Suprapubic skin (tissue), 4 donors: ENCODE data around the gene PLEKHG7. TPM values are rescaled to one million over a fixed set of nuclear protein-coding genes. Genes with fewer than 3 reads are reported as not detected.

Experiments used
- DNase-seq, 2 donors: peaks; one replicate each; pipeline ENCODE4 v3.0.0-alpha.2; 2019; ENCODE audit warnings: low spot score in 2 of 2
- H3K27ac ChIP-seq: fragments of 200-600 bp; sonication (generic); one replicate; pipeline ENCODE4 v1.5.1; 2019
- H3K27me3 ChIP-seq: fragments of 200-600 bp; sonication (generic); one replicate; pipeline ENCODE4 v1.5.1; 2019
- H3K36me3 ChIP-seq: fragments of 200-600 bp; sonication (generic); one replicate; pipeline ENCODE4 v1.5.1; 2019
- H3K4me1 ChIP-seq: fragments of 200-600 bp; sonication (generic); one replicate; pipeline ENCODE4 v1.5.1; 2019
- H3K4me3 ChIP-seq: fragments of 200-600 bp; sonication (generic); one replicate; pipeline ENCODE4 v1.5.1; 2019; ENCODE audit warnings: mild to moderate bottlenecking
- H3K9me3 ChIP-seq: fragments of 200-600 bp; sonication (generic); one replicate; pipeline ENCODE4 v1.5.1; 2019
- EP300 ChIP-seq: sonication (generic); formaldehyde crosslinking; IDR thresholded peaks from one replicate; pipeline ENCODE4 v1.6.1; 2017; ENCODE audit warnings: antibody characterized with exemption
- POLR2A ChIP-seq, 2 donors: fragments of 450-650 bp; IDR thresholded peaks; one replicate each; pipeline ENCODE4 v1.6.1; 2017; ENCODE audit warnings: antibody characterized with exemption in 2 of 2, mild to moderate bottlenecking in 2 of 2, moderate library complexity in 2 of 2
- POLR2AphosphoS5 ChIP-seq, 3 donors: sonication (generic); formaldehyde crosslinking; IDR thresholded peaks; one replicate each; pipeline ENCODE4 v1.6.1; 2017; ENCODE audit warnings: antibody characterized with exemption in 3 of 3
- WGBS: methylation state at CpG from one replicate; pipeline ENCODE4 v1.1.5; 2018; 5-methylcytosine and 5-hydroxymethylcytosine counted together
- total RNA-seq, 4 donors: library from RNA; depleted of rRNA; stranded (reverse); fragments of >200 nt; gene quantifications; one replicate each; pipeline ENCODE4 v1.1.0, GENCODE V29; 2016
- TF ChIP-seq, protein P1 (sequence below), 2 donors: fragments of 200-600 bp in 1 of 2; fragments of 450-650 bp in 1 of 2; sonication (generic) in 1 of 2; IDR thresholded peaks; one replicate each; pipeline ENCODE4 v1.5.1; 2016 to 2019; ENCODE audit warnings: antibody characterized with exemption in 2 of 2, mild to moderate bottlenecking in 1 of 2, moderate library complexity in 1 of 2

Gene PLEKHG7
- total RNA-seq, 4 donors from 2014 or later = not detected

DNA sequence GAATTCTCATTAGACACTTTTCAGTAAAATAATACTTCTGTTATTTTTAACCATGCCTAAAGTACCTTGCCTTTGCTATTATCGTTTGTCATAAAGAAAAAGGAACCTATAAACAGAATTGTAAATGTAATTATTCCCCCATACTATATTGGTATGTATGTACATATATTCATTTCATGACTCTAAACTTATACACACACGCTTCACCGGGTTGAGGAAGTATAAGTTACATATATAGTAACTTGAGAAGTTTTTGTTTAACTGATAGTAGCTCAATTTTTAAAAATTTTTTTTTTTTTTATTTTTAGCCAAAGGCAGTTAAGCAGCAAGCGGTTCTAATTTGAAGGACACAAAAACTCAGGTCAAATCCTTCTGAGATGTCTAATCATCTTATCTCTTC lies 107.6 kb downstream of the PLEKHG7 start:
- Histone ChIP-seq H3K36me3 (peaks cover 66% of the 10 kb centered on the region), H3K27ac (no peak overlapping the region), H3K4me1 (no peaks in the 10 kb centered on the region), H3K4me3 (no peak overlapping the region), H3K27me3 (no peaks in the 10 kb centered on the region), H3K9me3 (peaks cover 4% of the 10 kb centered on the region)
- WGBS = 96% methylated on average over 4 of the region's 4 CpGs
- no peak for TF ChIP-seq POLR2A (IDR thresholded peaks at IDR 0.05)
- TF ChIP-seq, protein P1, sequence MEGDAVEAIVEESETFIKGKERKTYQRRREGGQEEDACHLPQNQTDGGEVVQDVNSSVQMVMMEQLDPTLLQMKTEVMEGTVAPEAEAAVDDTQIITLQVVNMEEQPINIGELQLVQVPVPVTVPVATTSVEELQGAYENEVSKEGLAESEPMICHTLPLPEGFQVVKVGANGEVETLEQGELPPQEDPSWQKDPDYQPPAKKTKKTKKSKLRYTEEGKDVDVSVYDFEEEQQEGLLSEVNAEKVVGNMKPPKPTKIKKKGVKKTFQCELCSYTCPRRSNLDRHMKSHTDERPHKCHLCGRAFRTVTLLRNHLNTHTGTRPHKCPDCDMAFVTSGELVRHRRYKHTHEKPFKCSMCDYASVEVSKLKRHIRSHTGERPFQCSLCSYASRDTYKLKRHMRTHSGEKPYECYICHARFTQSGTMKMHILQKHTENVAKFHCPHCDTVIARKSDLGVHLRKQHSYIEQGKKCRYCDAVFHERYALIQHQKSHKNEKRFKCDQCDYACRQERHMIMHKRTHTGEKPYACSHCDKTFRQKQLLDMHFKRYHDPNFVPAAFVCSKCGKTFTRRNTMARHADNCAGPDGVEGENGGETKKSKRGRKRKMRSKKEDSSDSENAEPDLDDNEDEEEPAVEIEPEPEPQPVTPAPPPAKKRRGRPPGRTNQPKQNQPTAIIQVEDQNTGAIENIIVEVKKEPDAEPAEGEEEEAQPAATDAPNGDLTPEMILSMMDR (IDR thresholded peaks at IDR 0.05) = no peak
- TF ChIP-seq POLR2AphosphoS5 (IDR thresholded peaks at IDR 0.05) = no peak
- no peak for TF ChIP-seq EP300
- no peak for DNase-seq

DNA sequence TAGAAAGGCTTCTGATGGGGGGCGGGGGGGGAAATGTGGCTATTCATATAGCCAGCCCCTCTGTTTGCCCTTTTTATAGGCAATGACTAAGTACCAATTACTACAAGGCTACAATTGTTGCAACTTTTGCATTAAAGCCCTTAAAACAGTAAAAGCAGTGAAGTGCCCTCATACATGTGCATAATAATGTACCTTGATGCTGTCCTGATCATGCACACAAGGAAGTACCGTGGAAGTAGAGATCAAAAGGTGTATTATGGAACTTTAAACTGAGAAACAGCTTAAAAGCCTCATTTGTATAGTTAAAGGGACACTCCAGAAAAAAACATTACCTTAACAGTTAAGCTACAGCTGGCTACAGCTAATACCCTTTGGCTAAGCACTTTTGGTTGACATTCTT lies 111.8 kb downstream of the PLEKHG7 start:
- no peaks in the 10 kb centered on the region for H3K9me3 ChIP-seq

DNA sequence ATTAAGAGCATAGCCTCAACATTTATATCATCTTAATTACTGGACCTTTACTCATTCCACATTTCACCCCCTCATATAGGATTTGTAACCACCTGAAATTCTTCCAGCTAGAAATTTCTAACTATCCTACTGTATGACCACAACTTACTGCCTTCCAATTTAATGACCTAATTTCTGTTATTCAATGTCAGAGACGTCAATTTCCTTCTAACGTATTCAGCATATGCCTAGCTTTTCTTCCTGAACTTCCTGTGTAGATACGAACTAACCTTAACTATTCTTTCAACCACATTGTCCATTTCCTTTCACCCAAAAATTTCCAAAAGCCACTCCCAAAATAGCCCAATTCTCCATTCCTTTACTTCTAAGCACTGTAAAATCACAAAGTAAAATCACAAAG lies 118.4 kb downstream of the PLEKHG7 start:
- Histone ChIP-seq H3K4me1 (no peaks in the 10 kb centered on the region), H3K27me3 (no peaks in the 10 kb centered on the region), H3K36me3 (peaks cover 54% of the 10 kb centered on the region), H3K27ac (no peak overlapping the region), H3K9me3 (no peaks in the 10 kb centered on the region), H3K4me3 (no peak overlapping the region)
- 84% methylated on average over 3 of the region's 3 CpGs for WGBS
- DNase-seq = no peak
- TF ChIP-seq POLR2AphosphoS5 (IDR thresholded peaks at IDR 0.05) (no peak), POLR2A (IDR thresholded peaks at IDR 0.05) (no peak), EP300 (no peak)
- TF ChIP-seq, protein P1 (IDR thresholded peaks at IDR 0.05) = no peak

More for the DNA sequence above, 111.8 kb downstream of the PLEKHG7 start:
- peaks cover 57% of the 10 kb centered on the region for H3K36me3 ChIP-seq
- 94% methylated on average over 2 of the region's 2 CpGs for WGBS
- no peak overlapping the region for H3K4me3 ChIP-seq
- no peaks in the 10 kb centered on the region for H3K27me3 ChIP-seq
- TF ChIP-seq POLR2AphosphoS5 (IDR thresholded peaks at IDR 0.05) = no peak
- no peaks in the 10 kb centered on the region for H3K4me1 ChIP-seq
- H3K27ac ChIP-seq = no peak overlapping the region
- no peak for DNase-seq

Other genes starting within 250 kb of the PLEKHG7 start
- 10 to 100 TPM; 17.9 to 55.0 (median 23.2) TPM for gene EEA1, start 226.3 kb downstream of the PLEKHG7 start, total RNA-seq